Germinal center (tissue), 1 donor: ENCODE measurements around the gene CAMK2B.

Experiments used
- DNase-seq: peaks from one replicate; pipeline ENCODE4 v3.0.0; 2012; ENCODE audit warnings: mixed read lengths, low spot score

The CAMK2B gene

GRCh38 chr7:44257213-44257612, 68.2 kb downstream of the CAMK2B start:
- DNase-seq: no peak

GRCh38 chr7:44256459-44256858, 68.9 kb downstream of the CAMK2B start:
- no peak for DNase-seq

GRCh38 chr7:44251881-44252280, 73.5 kb downstream of the CAMK2B start:
- DNase-seq: no peak

GRCh38 chr7:44251269-44251668, 74.1 kb downstream of the CAMK2B start:
- no peak for DNase-seq

- no peak for DNase-seq
Observed at GRCh38 chr7:44249639-44250234, 75.7 kb downstream of the CAMK2B start.

- DNase-seq: no peak
Observed at GRCh38 chr7:44247868-44248651, 77.3 kb downstream of the CAMK2B start.

- no peak for DNase-seq
Observed at GRCh38 chr7:44246396-44247113, 78.8 kb downstream of the CAMK2B start.

- peak; percentile 68 for DNase-seq
Observed at GRCh38 chr7:44244282-44244681, 81.1 kb downstream of the CAMK2B start.

- no peak for DNase-seq
Observed at GRCh38 chr7:44242091-44242490, 83.3 kb downstream of the CAMK2B start.

- peak; percentile 79 for DNase-seq
Observed at GRCh38 chr7:44240983-44241510, 84.3 kb downstream of the CAMK2B start.

- no peak for DNase-seq
Observed at GRCh38 chr7:44240376-44240775, 85.0 kb downstream of the CAMK2B start.

- DNase-seq: no peak
Observed at GRCh38 chr7:44239361-44239760, 86.0 kb downstream of the CAMK2B start.

GRCh38 chr7:44238116-44238695, 87.2 kb downstream of the CAMK2B start:
- DNase-seq: no peak

- no peak for DNase-seq
Observed at GRCh38 chr7:44237696-44238095, 87.7 kb downstream of the CAMK2B start.

GRCh38 chr7:44236333-44236728, 89.1 kb downstream of the CAMK2B start:
- no peak for DNase-seq

- DNase-seq: no peak
Observed at GRCh38 chr7:44235582-44236332, 89.6 kb downstream of the CAMK2B start.

- DNase-seq: no peak
Observed at GRCh38 chr7:44235066-44235465, 90.3 kb downstream of the CAMK2B start.

- no peak for DNase-seq
Observed at GRCh38 chr7:44232901-44233715, 92.3 kb downstream of the CAMK2B start.

GRCh38 chr7:44232396-44232795, 93.0 kb downstream of the CAMK2B start:
- DNase-seq: no peak

- no peak for DNase-seq
Observed at GRCh38 chr7:44231088-44231487, 94.3 kb downstream of the CAMK2B start.

- DNase-seq: no peak
Observed at GRCh38 chr7:44230286-44230685, 95.1 kb downstream of the CAMK2B start.
